ENCODE results near the gene KRR1.

The KRR1 gene

GRCh38 chr12:75511116-75512048 lies at the start of gene KRR1:
KRR1 (minus strand) TSS chr12:75511609; CDS start chr12:75511597, 12 bp downstream.
- peak; percentile 41 for DNase-seq

DNA sequence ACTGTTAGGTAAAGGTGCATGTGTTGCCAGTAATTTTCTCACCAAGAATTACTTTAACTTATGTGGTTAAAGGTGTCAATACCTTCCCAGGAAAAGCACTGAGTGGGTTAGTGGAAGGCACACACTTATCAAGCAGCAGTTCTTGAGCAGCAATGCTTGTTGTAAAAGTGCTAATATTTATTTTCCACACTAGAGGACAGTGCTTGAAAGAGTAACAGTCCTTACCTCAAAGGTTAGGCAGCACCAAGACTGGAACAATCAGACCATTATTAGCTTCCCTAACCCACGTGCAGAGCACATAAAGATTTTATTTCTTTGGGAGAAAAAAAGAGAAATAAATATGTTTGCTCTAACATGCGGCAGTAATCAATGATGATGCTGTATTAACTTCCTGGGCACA lies 48.8 kb upstream of the KRR1 start:
- no peak for DNase-seq

GRCh38 chr12:75558287-75558686 lies 46.9 kb upstream of the KRR1 start:
- DNase-seq = no peak

DNA sequence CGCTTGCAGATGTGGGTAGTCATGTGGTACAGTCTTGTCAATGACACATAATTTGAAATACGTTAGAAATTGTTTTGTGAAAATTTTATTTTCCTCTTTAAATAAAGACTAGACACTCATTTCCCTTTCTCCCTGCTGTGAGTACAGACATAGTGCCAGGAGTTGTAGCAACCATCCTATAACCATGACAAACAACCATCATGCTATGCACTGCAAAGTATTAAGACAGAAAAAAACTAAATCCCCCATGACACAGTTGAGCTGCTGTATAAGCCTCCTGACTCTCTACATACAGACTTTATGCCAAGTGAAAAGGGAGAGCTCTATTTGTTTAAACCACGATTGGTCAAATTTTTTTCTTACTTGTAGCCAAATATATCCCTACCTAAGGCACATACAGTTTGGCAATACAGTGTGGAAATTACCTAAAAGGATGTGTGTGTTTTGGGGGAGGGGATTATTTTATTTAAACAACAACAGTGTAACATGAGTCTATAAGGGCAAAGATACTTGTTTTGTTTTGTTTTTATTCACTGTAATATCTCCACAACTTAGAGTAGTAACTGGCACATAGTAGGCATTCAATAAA lies 45.0 kb upstream of the KRR1 start:
- no peak for DNase-seq

- DNase-seq = no peak
Observed at GRCh38 chr12:75554556-75554880, 43.1 kb upstream of the KRR1 start.

GRCh38 chr12:75553836-75554555 lies 42.6 kb upstream of the KRR1 start:
- no peak for DNase-seq

- no peak for DNase-seq
Observed at GRCh38 chr12:75553398-75553797, 42.0 kb upstream of the KRR1 start.

DNA sequence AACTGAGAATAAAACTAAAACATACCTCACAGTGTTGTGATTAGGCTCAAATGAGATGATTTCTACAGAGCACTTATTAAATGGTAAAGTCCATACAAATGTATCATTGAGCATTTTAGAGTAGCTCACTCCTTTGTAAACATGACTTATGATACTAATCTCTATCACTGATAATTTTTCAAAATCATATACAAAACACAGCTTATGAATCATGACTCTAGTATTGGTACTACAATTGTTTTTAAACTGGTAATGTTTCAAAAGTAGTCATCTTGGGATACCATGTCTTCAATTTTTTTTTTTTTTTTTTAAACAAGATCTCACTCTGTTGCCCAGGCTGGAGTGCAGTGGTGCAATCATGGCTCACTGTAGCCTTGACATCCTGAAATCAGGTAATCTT lies 40.1 kb upstream of the KRR1 start:
- DNase-seq = no peak

- DNase-seq = no peak
Observed at GRCh38 chr12:75550401-75551240, 39.2 kb upstream of the KRR1 start.

- no peak for DNase-seq
Observed at GRCh38 chr12:75549989-75550388, 38.6 kb upstream of the KRR1 start.

DNA sequence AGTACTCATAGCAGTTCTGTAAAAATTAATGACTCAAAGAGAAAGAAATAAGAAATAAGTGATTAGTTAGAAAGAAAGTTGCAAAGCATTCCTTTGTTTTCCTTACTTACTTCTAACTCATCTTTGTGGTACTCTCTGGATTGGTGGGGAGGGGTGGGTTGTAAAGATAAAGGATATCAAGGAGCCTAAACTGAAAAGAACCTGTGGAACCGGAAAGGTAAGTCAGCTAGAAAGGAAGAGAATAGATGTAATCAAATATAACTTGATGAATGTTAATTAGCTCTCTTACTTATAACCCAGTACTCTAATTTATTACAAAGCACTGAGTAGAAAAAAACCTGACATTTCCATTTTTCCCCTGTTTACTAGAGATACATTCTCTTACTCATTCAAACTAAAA lies 37.5 kb upstream of the KRR1 start:
- no peak for DNase-seq

- no peak for DNase-seq
Observed at GRCh38 chr12:75545636-75546035, 34.2 kb upstream of the KRR1 start.

GRCh38 chr12:75543529-75543928 lies 32.1 kb upstream of the KRR1 start:
- no peak for DNase-seq

DNA sequence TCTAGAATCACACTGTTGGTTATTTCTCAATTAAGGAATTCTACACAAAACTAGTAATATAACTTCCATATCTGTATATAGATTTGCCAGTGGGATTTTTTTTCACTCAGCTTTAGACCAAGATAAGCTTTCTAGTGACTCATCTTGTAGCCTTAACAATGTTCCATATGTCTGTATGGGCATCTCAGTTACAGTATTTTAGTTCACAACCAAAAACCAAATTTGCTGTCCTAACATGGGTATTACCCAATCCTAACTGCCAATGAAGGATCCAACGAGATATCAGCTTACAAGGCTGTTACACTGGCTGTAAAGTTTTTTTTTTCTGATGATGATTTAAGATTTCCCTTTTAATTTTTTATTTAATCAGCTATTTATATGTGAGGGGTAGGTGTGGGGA lies 31.5 kb upstream of the KRR1 start:
- DNase-seq = no peak

- no peak for DNase-seq
Observed at GRCh38 chr12:75539889-75540288, 28.5 kb upstream of the KRR1 start.

GRCh38 chr12:75533239-75533638 lies 21.8 kb upstream of the KRR1 start:
- no peak for DNase-seq

DNA sequence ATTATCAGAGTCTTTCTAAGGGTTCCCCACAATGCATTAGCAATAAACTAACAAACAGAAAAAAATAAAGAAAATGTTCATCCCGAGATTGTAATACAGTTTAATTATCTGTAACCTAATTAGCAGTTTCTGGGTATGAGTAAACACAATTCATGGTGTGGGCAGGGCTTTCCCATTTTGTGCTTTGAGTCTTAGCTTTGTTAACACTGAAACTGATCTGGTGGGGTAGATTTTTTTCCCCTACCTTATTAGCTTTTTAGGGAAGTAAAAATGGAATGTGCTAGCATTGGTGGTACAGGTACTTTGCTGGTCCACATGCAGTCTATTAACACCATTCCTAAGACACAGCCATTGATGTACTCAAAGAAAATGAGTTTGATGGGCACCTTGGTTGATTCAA lies 18.4 kb upstream of the KRR1 start:
- no peak for DNase-seq

- no peak for DNase-seq
Observed at GRCh38 chr12:75529316-75529715, 17.9 kb upstream of the KRR1 start.

GRCh38 chr12:75528692-75529091 lies 17.3 kb upstream of the KRR1 start:
- no peak for DNase-seq

GRCh38 chr12:75528272-75528671 lies 16.9 kb upstream of the KRR1 start:
- DNase-seq = no peak

- DNase-seq = no peak
Observed at GRCh38 chr12:75526655-75527511, 15.5 kb upstream of the KRR1 start.

DNA sequence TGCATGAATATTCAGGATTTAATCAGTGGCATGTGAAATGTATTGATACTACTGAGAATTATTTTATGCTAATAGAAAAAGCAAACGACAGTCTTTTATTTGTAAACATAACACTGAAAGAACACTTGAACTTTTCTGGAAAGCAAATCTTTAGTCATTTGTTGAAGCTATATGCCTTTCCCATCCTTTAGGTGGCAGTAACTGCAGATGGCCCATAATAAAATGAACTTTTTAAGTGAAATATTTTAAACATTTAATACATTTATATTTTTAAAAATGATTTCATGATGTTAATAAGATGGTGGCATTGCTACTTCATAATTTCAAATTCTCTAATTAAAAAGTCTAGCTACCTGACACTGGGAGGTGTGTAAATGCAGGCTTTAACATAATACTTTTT lies 13.9 kb upstream of the KRR1 start:
- DNase-seq = no peak

All from GOT3 (cell line).